GM21447 (cell line): ENCODE results near the gene ERO1A.

Source experiments
- ATAC-seq: cut with Tn5 transposase; IDR thresholded peaks from one replicate; pipeline ENCODE4 v1.9.1; 2021; ENCODE audit not compliant: unreplicated experiment

ERO1A gene

GRCh38 chr14:52609445-52610044 is 85.8 kb downstream of the ERO1A start:
- ATAC-seq = no peak

GRCh38 chr14:52607061-52607460 is 88.3 kb downstream of the ERO1A start:
- no peak for ATAC-seq

GRCh38 chr14:52602131-52602530 is 93.2 kb downstream of the ERO1A start:
- no peak for ATAC-seq

DNA sequence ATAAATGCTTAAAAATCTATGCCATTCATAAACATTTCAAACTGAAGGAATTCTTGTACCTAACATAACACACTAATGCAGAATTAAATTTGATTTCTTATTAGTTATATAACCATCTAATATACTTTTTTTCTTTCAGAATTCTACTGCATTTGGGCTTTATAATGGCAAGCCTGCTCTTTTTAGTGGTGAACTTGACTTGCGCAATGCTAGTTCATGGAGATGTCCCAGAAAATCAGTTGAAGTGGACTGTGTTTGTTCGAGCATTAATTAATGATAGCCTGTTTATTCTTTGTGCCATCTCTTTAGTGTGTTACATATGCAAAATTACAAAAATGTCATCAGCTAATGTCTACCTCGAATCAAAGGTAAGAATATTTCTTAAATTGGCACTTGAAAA is 95.4 kb downstream of the ERO1A start:
- ATAC-seq = no peak

DNA sequence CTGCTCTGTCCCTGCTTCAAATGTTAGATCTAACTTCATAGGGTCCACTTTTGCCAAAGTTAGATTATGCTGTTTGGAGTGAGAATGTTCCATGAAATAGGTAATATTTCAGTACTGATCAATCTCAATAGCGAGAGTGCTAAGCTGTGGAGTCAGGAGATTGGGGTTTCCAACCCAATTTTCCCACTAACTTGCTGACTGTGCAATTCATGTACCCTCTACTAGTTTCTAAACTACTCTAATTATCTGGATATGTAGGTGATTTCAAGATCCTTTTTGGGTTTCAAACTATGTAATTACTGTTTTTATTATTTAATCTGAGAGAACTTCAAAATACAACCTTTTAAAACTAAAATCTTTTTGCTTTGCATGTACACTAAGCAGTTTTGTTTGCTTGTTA is 96.8 kb downstream of the ERO1A start:
- ATAC-seq = no peak

- no peak for ATAC-seq
Measured at GRCh38 chr14:52596861-52597260, 98.5 kb downstream of the ERO1A start.

DNA sequence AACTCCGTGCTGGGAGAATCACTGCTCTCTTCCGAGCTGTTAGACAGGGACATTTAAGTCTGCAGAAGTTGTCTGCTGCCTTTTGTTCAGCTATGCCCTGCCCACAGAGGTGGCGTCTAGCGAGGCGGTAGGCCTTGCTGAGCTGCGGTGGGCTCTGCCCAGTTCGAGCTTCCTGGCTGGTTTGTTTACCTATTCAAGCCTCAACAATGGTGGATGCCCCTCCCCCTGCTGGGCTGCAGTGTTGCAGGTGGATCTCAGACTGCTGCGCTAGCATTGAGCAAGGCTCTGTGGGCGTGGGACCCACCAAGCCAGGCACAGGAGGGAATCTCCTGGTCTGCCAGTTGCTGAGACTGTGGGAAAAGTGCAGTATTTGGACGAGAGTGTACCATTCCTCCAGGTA is 99.0 kb downstream of the ERO1A start:
- ATAC-seq = no peak

- no peak for ATAC-seq
Measured at GRCh38 chr14:52590318-52590717, 105.0 kb downstream of the ERO1A start.
